Stimulated activated naive CD4-positive, alpha-beta T cell treated with Interleukin-2 at 50 U/mL for 16 hours (primary cell): ENCODE data around the gene CLDN25.
"Not testable (repeated sequence)": the region's sequence is repeated elsewhere in the genome, so short reads cannot be mapped to it uniquely, and the experiment has no call there.

Experiments used
- DNase-seq: peaks from one replicate; lab custom pipeline; 2025; lab: John Stamatoyannopoulos, UW

The CLDN25 gene

GRCh38 chr11:113779496-113779895, at the start of gene CLDN25:
CLDN25 (plus strand) TSS chr11:113779796; CDS start chr11:113779796, 0 bp downstream.
- no peak for DNase-seq

- DNase-seq = no peak
These were observed 48.5 kb upstream of the CLDN25 start for GRCh38 chr11:113730887-113731726.

DNA sequence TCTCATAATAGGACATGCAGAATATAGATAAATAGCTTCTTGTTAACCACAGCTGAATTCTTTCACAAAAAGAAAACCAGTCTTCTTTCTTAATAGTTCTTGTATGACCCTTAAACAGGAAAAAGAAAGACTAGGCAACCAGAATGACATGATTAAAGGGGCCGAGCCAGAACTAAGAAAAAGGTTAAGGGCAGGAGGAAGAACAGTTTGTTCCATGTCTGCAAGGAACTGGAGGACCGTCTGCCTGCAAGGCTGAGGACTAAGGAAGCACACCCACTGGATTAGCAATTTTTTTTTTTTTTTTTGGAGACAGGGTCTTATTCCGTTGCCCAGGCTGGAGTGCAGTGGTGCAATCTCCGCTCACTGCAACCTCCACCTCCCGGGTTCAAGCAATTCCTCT, 47.5 kb upstream of the CLDN25 start:
- DNase-seq = no peak

GRCh38 chr11:113736323-113736722, 43.3 kb upstream of the CLDN25 start:
- DNase-seq = no peak

DNA sequence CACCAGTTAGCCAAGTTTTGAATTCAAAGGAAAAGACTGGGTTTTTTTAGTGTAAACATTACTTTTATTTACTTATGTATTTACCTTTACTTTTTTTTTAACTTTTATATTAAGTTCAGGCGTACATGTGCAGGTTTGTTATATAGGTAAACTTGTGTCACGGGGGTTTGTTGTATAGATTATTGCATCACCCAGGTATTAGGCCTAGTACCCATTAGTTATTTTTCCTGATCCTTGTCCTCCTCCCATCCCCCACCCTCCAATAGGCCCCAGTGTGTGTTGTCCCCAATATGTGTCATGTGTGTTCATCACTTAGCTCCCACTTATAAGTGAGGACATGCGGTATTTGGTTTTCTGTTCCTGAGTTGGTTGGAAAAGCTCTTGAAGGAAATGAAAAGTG, 26.7 kb upstream of the CLDN25 start:
- DNase-seq = no peak

- no peak for DNase-seq
These were observed 19.4 kb upstream of the CLDN25 start for GRCh38 chr11:113760241-113760640.

DNA sequence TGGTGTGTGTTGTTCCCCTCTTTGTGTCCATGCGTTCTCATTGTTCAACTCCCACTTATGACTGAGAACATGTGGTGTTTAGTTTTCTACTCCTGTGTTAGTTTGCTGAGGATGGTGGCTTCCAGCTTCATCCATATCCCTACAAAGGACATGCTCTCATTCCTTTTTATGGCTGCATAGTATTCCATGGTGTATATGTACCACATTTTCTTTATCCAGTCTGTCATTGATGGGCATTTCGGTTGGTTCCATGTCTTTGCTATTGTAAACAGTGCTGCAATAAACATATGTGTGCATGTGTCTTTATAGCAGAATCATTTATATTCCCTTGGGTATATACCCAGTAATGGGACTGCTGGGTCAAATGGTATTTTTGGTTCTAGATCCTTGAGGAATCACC, 16.6 kb upstream of the CLDN25 start:
- not testable (repeated sequence) for DNase-seq

- no peak for DNase-seq
These were observed 14.9 kb upstream of the CLDN25 start for GRCh38 chr11:113764527-113765219.

DNA sequence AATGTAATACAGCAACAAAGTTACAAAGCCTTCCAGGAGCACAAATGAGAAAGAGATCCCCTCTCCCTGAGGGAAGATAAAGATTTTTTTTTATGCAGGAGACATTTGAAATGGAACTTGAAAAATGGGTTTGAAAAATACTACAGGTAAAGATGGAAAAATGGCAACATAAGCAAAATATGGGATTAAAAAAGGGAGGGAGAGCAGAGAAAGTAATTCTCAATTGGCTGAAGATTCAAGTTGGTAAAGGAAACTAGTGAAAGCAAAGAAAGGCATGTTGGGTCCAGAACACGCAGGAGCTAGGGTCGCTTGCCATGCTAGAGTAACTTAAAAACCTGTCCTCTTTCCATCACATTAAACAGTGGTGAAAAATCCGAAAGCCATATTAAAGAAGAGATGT, 7.6 kb upstream of the CLDN25 start:
- no peak for DNase-seq

GRCh38 chr11:113773092-113773415, 6.5 kb upstream of the CLDN25 start:
- no peak for DNase-seq

DNA sequence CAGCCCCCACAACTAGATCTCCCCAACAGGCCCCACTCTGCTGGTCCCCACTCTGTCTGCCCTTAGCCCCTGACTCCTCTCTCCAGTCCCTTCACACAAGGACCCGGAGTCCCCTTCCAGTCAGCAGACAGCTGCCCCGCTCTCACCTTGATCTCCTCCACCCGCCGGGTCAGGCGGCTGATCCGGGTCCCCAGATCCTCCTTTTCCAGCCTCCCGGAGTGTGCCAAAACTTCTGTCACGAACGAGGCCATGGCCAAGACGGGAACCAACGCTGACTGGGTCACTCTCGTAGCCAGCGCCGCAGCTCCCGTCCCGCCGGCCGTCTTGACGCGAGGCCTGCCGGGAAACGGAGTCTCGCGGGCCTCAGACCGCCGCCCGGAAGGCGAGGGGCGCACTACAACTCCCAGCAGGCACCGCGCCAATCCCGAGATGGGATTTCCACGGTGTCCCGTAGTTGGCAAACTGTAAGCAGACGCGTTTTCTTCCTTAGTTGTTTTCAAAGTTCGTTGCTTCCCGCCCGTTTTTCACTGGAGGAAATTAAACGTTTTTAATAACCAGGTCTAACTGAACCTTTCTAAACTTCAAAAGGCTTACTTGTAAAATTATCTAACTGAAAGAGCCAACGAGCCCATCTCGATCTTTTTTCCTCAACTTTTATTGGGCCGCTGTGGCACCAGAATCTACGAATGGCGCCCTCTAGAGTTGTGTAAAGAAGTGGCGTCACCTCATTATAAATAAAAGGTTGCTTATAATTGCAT, 6.0 kb upstream of the CLDN25 start, which contains the start of gene ZW10:
Gene ZW10 (minus strand): TSS at position 277 of the 758 bp plus-strand sequence. CDS start 26 bp downstream, at position 251.
- peak; percentile 91 for DNase-seq

GRCh38 chr11:113774174-113774503, 5.5 kb upstream of the CLDN25 start:
- DNase-seq = no peak

GRCh38 chr11:113778111-113778910, 1.3 kb upstream of the CLDN25 start:
- no peak for DNase-seq

DNA sequence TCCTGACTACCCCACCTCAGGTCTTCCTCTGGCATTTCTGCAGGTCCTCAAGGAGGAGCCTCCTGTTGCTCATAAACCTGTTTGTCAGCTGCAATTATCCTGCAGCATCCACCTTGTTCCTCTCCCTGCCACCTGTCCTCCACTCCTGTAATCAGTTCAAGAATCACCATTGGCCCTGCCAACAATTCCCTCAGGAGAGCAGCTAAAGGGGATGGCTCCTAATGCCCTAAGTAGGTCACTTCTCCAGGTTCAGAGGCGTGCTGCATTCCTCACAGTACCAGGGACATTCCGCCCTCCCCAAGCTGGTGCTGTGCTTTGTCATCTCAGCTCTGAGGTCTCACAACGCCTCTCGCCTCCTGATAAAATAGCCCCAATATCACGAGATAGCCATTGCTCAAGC, 2.1 kb downstream of the CLDN25 start:
- no peak for DNase-seq

DNA sequence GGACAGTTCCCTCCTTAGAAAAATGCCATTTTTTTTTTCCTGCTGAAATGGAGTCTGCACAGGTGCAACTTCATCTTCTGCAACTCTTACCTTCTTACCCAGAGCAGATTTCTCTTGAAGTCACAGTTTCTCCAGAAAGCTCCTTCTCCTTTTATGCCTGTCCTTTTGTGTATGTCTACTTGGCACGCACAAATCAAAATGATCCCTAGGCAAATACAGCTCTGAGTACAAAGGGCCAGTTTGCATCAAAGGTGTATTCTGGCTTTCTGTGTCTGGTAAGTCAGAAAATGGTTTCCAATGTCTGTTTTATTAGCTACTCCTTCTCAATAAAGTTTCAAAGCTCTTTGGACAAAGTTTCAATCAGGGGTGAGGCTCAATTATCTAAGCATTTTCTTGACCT, 2.5 kb downstream of the CLDN25 start:
- DNase-seq = no peak

GRCh38 chr11:113789016-113789415, 9.4 kb downstream of the CLDN25 start:
- not testable (repeated sequence) for DNase-seq

DNA sequence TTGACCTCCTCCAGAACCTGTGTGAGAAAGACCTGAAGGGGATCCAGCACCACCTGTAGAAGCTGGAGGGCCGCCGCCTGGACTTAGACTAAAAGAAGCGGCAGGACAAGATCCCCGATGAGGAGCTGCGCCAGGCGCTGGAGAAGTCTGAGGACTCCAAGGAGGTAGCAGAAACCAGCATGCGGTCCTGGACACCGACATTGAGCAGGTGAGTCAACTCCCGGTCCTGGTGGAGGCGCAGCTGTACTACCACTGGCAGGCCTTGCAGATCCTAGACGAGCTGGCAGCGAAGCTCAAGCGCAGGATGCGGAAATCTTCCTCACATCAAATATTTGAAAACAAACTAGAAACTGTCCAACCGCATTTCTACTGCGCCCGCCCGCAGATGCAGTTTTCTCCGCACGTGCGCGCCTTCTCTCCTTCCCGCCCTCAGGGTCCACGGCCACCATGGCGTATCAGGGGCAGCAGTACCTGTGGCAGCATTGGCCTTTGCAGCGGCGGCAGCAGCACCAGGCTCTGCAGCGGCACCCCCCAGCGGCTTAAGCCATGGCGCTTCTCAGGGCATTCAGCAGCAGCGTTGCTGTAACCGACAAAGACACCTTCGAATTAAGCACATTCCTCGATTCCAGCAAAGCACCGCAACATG, 10.2 kb downstream of the CLDN25 start:
- DNase-seq = no peak

DNA sequence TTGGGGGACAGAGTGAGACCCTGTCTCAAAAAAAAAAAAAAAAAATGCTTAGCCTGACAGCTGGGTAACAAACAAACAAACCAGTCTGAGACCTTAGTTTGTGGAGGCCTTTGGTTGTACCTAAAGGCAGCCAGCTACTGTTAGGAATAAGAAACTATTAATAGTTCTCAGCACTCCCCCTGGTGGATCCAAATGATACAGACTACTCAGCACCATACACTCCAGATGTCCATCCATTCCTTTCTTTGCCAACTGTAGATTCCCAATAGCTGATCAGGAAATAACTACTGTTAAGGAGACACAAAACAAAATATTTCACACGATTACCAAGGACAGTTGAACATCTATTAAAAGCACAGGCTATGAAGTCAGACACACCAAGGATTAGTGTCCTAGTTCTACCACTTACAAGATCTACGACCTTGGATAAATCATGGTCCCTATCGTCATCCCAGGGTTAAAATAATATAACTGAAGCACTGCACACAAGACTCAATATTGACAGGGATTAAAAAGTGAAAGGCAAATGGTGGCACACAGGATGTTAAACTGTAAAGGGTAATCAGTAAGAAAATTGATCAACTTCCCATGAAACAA, 17.2 kb downstream of the CLDN25 start:
- no peak for DNase-seq

- DNase-seq = no peak
These were observed 23.0 kb downstream of the CLDN25 start for GRCh38 chr11:113802621-113803020.

GRCh38 chr11:113805640-113806039, 26.0 kb downstream of the CLDN25 start:
- DNase-seq = no peak

GRCh38 chr11:113806406-113806805, 26.8 kb downstream of the CLDN25 start:
- DNase-seq = no peak
